PC-3 (cell line): ENCODE results near the gene GALNT11. TPM values are rescaled to one million over a fixed set of nuclear protein-coding genes. Genes with fewer than 3 reads are reported as not detected.
"Not testable (repeated sequence)": the region's sequence is repeated elsewhere in the genome, so short reads cannot be mapped to it uniquely, and the experiment has no call there.

Experiments used
- ATAC-seq: fragments of 200-7000 bp; cut with Tn5 transposase; 2 replicates; pipeline ENCODE4 v1.9.1; 2020; ENCODE audit warnings: mild to moderate bottlenecking, moderate library complexity
- BruUV-seq: library from RNA; stranded (reverse); fragments of 400-500 nt; replicated peaks from 2 replicates; lab custom pipeline; 2021; lab: Mats Ljungman, UMichigan
- CTCF ChIA-PET: fragments of 300-600 bp; sonication (Branson Sonifier 250); formaldehyde crosslinking; loops from one replicate; lab custom pipeline; 2022; ENCODE audit warnings: antibody characterized with exemption; lab: Charles Lee
- POLR2A ChIA-PET: fragments of 300-600 bp; sonication (Branson Sonifier 250); formaldehyde crosslinking; loops from one replicate; lab custom pipeline; 2022; ENCODE audit warnings: antibody characterized with exemption; ENCODE audit not compliant: unreplicated experiment; lab: Charles Lee
- DNase-seq: peaks from one replicate; pipeline ENCODE4 v3.0.0-alpha.2; 2015
- H2AFZ ChIP-seq: fragments of 300-600 bp; sonication (generic); 2 replicates; pipeline ENCODE4 v1.6.0; 2016; ENCODE audit warnings: antibody characterized with exemption, low read length
- H3F3A ChIP-seq: fragments of 300-600 bp; sonication (generic); one replicate; pipeline ENCODE4 v1.6.0; 2017; ENCODE audit warnings: antibody characterized with exemption, low read length, control low read depth, mild to moderate bottlenecking; ENCODE audit not compliant: unreplicated experiment
- H3K27ac ChIP-seq: fragments of 300-600 bp; sonication (generic); 2 replicates; pipeline ENCODE4 v1.5.1; 2016; ENCODE audit warnings: mild to moderate bottlenecking, low read length
- H3K27me3 ChIP-seq: fragments of 300-600 bp; sonication (generic); 2 replicates; pipeline ENCODE4 v1.6.1; 2016; ENCODE audit warnings: low read length, mixed read lengths
- H3K36me3 ChIP-seq: fragments of 300-600 bp; sonication (generic); 2 replicates; pipeline ENCODE4 v1.6.1; 2016; ENCODE audit warnings: low read depth, mixed run types, low read length, mixed read lengths
- H3K4me1 ChIP-seq: fragments of 300-600 bp; sonication (generic); 2 replicates; pipeline ENCODE4 v1.5.1; 2016; ENCODE audit warnings: low read length; ENCODE audit not compliant: insufficient read depth
- H3K4me2 ChIP-seq: fragments of 300-600 bp; sonication (generic); 2 replicates; pipeline ENCODE4 v1.6.0; 2016; ENCODE audit warnings: low read length
- H3K4me3 ChIP-seq: fragments of 300-600 bp; sonication (generic); 2 replicates; pipeline ENCODE4 v1.5.1; 2016; ENCODE audit warnings: mild to moderate bottlenecking, low read length, mixed read lengths
- H3K79me2 ChIP-seq: fragments of 300-600 bp; sonication (generic); 2 replicates; pipeline ENCODE4 v1.6.1; 2017; ENCODE audit warnings: low read length, mixed read lengths
- H3K9ac ChIP-seq: fragments of 300-600 bp; sonication (generic); 2 replicates; pipeline ENCODE4 v1.6.0; 2016; ENCODE audit warnings: mild to moderate bottlenecking, low read length
- H3K9me2 ChIP-seq: fragments of 300-600 bp; sonication (generic); replicated peaks from 2 replicates; pipeline ENCODE4 v1.6.1; 2016; ENCODE audit warnings: mixed run types, low read length, mixed read lengths
- H3K9me3 ChIP-seq: fragments of 300-600 bp; sonication (generic); 2 replicates; pipeline ENCODE4 v1.6.1; 2016; ENCODE audit warnings: low read length, mixed read lengths
- H4K20me1 ChIP-seq: fragments of 300-600 bp; sonication (generic); 2 replicates; pipeline ENCODE4 v1.6.1; 2016; ENCODE audit warnings: low read length, mixed read lengths
- EZH2 ChIP-seq: fragments of 300-600 bp; sonication (generic); IDR thresholded peaks from one replicate; pipeline ENCODE4 v1.6.1; 2017; ENCODE audit warnings: antibody characterized with exemption, mild to moderate bottlenecking, low read length; ENCODE audit not compliant: unreplicated experiment
- EZH2phosphoT487 ChIP-seq: fragments of 300-600 bp; sonication (generic); IDR thresholded peaks from 2 replicates; pipeline ENCODE4 v1.6.1; 2018; ENCODE audit warnings: mild to moderate bottlenecking, antibody characterized with exemption, low read length, borderline replicate concordance
- intact Hi-C: fragments of 100-400 bp; cut with micrococcal nuclease; formaldehyde crosslinking; loops from 2 replicates; pipeline ENCODE4 v1.9.0; 2023
- total RNA-seq: library from RNA; depleted of rRNA; stranded (reverse); fragments of >200 nt; gene quantifications from 2 replicates; pipeline ENCODE4 v1.2.3, GENCODE V29; 2014
- TF ChIP-seq, protein P1 (sequence below): fragments of 300-600 bp; sonication (generic); conservative IDR thresholded peaks from 2 replicates; pipeline ENCODE4 v1.5.1; 2017; ENCODE audit warnings: antibody characterized with exemption, low read depth, mild to moderate bottlenecking, low read length

The GALNT11 gene
- total RNA-seq, 1 experiment from 2014 or later, result 19.5 TPM

DNA sequence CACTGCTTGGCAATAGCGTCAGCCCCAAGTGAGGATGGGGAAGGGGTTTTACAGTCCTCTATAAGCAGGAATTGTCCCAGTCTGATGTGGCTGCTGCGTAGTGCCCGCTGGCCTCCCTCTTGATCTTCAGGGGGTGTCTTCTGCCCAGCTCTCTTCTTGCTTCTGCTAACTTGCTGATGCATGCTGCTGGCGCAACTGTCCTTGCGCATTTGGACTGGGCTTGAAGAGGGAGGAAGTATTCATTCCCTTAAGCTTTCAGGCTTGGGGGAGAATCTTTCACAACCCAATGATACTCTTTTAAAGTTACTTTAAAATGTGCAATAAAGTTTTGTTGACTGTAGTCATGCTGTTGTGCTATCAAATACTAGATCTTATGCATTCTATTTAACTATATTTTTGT lies 10.3 kb downstream of the GALNT11 start:
- no peak for ATAC-seq

DNA sequence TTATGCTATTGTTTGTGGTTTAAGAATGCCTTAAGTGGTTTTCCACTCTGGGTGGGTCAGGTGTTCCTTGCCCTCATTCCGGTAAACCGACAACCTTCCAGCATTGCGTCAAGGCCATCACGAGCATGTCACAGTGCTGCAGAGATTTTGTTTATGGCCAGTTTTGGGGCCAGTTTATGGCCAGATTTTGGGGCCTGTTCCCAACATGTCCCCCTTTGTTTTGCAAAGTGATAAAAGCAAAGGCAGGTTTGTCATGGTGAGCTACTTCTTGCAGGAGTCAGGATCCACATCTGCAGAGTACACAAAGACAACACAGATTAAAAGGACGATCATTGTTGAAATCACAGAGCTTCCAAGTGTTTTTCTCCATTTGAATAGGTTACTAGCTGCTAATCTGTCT lies 12.9 kb downstream of the GALNT11 start:
- BruUV-seq, H3K36me3 ChIP-seq, H3F3A ChIP-seq, ATAC-seq, H3K4me3 ChIP-seq, intact Hi-C loops, H3K4me2 ChIP-seq, H3K9me3 ChIP-seq, H3K9me2 ChIP-seq, POLR2A ChIA-PET, CTCF ChIA-PET, H4K20me1 ChIP-seq, H3K27me3 ChIP-seq, H3K27ac ChIP-seq, H3K4me1 ChIP-seq, DNase-seq, H3K9ac ChIP-seq, H3K79me2 ChIP-seq, H2AFZ ChIP-seq: not testable (repeated sequence)

More for the DNA sequence above, 10.3 kb downstream of the GALNT11 start:
- Histone ChIP-seq H3K9ac (no peak overlapping the region), H3K27me3 (no peaks in the 10 kb centered on the region), H3F3A (no peaks in the 10 kb centered on the region), H3K4me3 (no peak overlapping the region), H3K9me2 (no peaks in the 10 kb centered on the region), H3K36me3 (no peaks in the 10 kb centered on the region; the same call in 1 of the 2 replicates), H3K4me1 (no peaks in the 10 kb centered on the region), H3K9me3 (no peaks in the 10 kb centered on the region), H3K79me2 (no peaks in the 10 kb centered on the region), H4K20me1 (no peaks in the 10 kb centered on the region), H3K27ac (no peak overlapping the region), H3K4me2 (no peak overlapping the region), H2AFZ (no peak overlapping the region)
- BruUV-seq, result no TSS peak
- intact Hi-C loops, result no loop called here
- ChIA-PET POLR2A (no interaction called here), CTCF (no interaction called here)
- no peak for DNase-seq
- TF ChIP-seq, protein P1, sequence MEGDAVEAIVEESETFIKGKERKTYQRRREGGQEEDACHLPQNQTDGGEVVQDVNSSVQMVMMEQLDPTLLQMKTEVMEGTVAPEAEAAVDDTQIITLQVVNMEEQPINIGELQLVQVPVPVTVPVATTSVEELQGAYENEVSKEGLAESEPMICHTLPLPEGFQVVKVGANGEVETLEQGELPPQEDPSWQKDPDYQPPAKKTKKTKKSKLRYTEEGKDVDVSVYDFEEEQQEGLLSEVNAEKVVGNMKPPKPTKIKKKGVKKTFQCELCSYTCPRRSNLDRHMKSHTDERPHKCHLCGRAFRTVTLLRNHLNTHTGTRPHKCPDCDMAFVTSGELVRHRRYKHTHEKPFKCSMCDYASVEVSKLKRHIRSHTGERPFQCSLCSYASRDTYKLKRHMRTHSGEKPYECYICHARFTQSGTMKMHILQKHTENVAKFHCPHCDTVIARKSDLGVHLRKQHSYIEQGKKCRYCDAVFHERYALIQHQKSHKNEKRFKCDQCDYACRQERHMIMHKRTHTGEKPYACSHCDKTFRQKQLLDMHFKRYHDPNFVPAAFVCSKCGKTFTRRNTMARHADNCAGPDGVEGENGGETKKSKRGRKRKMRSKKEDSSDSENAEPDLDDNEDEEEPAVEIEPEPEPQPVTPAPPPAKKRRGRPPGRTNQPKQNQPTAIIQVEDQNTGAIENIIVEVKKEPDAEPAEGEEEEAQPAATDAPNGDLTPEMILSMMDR, result no peak
- TF ChIP-seq EZH2 (no peak), EZH2phosphoT487 (no peak)

DNA sequence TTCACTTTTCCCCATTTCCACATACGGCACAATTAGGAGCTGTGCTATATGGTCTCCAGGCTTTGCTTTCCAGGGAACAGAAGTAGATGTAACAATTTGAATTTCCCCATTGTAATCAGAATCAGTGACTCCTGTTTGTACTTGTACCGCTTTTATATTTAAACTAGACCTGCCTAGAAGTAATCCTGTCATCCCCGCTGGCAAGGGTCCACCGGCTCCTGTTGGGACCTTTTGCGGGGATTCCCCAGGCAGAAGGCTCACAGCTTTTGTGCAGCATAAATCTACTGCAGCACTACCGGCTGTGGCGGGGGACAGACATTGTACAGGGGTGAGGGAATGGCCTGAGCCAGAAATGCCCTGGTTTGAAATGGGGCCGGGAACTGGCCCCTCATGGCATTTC lies 17.6 kb downstream of the GALNT11 start:
- CTCF ChIA-PET, DNase-seq, H3K4me2 ChIP-seq, H3K36me3 ChIP-seq, H3K27ac ChIP-seq, H3K4me1 ChIP-seq, H3K79me2 ChIP-seq, H3K9ac ChIP-seq, H3K9me3 ChIP-seq, BruUV-seq, H4K20me1 ChIP-seq, ATAC-seq, H3K9me2 ChIP-seq, H2AFZ ChIP-seq, intact Hi-C loops, POLR2A ChIA-PET, H3F3A ChIP-seq, H3K4me3 ChIP-seq, H3K27me3 ChIP-seq: not testable (repeated sequence)

DNA sequence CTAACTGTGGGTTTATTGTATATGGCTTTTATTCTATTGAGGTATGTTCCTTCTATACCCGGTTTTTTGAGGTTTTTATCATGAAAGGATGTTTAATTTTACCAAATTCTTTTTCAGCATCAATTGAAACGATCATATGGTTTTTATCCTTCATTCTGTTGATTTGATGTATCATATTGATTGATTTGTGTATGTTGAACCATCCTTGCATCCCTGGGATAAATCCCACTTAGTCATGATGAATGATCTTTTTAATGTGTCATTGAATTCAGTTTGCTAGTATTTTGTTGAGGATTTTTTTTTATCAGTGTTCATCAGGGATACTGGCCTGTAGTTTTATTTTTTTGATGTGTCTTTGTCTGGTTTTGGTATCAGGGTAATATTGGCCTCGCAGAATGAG lies 19.4 kb downstream of the GALNT11 start:
- ATAC-seq, H3K4me1 ChIP-seq, BruUV-seq, CTCF ChIA-PET, H3K4me3 ChIP-seq, H3K4me2 ChIP-seq, H3K27me3 ChIP-seq, H2AFZ ChIP-seq, H3K9ac ChIP-seq, H3K9me2 ChIP-seq, H3F3A ChIP-seq, H3K9me3 ChIP-seq, POLR2A ChIA-PET, H3K36me3 ChIP-seq, H3K79me2 ChIP-seq, intact Hi-C loops, H4K20me1 ChIP-seq, DNase-seq, H3K27ac ChIP-seq: not testable (repeated sequence)
